8988T (cell line): Measurements from ENCODE around the gene TMEM254.

ENCODE experiments used
- DNase-seq: peaks from one replicate; pipeline ENCODE4 v3.0.0; 2011

TMEM254 gene

DNA sequence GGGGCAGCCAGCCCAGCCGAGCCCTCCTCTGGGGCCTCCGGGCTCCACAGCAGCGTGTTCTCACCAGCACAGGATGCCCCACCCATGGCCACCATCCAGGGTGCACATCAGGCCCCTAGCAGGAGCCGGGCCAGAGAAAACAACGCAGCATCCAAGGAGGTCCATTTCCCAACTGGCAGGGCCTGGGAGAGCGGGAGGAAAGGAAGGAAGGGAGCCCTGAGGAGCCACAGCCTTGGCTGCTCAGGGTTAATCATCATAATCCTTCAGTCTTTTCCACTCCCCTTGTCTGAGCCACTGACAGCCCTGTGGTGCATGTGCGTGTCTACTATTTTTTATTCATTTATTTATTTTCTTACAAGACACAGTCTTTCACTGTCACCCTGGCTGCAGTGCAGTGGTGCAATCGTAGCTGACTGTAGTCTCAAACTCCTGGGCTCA is 57.7 kb downstream of the TMEM254 start:
- no peak for DNase-seq

DNA sequence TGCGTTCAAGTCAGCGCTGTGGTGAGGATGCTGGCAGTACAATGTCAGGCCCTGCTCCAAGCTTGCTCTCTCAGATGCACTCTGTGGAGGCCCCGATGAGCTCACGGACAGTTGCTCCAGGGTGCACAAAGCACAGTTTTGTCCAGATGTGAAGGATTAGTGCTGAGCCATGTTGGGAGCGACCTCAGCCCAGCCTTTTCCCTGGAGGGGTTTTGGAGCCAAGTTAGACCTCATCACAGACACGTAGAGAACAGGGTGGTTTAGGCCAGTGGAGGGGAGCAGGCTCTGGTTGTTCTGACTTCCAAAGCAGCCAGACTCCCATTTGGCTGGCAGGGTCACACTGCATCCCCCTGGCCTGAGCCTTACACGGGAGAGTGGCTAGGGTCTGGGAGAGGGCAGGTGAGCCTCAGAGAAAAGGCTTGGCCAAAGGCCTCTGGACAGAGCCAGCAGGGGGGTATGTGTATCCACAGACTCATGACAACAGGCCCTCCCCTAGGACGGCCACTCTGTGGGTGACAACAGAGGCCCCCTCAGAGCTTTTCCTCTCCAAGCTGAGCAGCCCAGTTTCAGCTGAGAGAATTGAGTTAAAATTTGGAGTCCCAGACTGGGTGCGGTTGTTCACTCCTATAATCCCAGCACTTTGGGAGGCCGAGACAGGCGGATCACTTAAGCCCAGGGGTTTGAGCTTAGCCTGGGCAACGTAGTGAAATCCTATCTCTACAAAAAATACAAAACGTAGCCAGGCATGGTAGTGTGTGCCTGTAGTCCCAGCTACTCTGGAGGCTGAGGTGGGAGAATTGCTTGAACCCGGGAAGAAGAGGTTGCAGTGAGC is 58.8 kb downstream of the TMEM254 start:
- no peak for DNase-seq

DNA sequence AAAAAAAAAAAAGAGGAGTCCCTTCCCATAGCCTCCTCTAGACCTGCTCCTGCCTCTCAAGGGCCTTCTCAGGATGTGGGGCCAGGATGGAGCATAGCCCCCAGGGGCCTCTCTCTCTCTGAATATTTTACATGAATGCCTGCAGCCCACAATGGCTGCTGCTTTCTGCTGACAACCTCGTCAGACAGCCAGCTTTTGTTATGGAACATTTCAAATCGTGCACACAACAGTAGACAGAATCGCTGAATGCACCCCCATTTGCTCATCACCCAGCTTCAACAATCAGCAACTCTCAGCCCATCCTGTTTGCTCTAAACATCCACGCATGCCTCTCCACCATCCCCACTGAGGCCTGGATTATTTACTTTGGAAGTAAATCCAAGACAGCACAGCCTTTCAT is 59.5 kb downstream of the TMEM254 start:
- no peak for DNase-seq

DNA sequence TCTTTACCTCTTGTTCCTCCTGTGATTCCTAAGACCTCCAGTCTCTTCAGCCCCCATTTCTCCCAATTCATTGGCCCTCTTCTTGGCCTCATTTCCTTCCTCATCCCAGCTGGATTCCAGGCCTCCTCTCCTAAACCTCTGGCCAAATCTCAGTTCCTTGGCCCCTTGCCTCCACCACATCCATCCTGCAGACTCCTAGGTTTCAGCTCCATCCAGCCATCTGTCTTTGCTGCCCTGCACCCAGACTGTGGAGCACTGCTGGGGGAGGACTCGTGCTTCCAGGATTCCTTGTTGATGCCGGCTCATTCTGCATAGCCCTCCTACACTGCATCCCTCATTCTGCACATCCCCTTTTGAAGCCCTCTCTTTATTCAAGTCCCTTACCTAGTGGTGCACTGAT is 60.8 kb downstream of the TMEM254 start:
- no peak for DNase-seq

- DNase-seq, result no peak
Measured at GRCh38 chr10:80140251-80140650, 61.8 kb downstream of the TMEM254 start.

DNA sequence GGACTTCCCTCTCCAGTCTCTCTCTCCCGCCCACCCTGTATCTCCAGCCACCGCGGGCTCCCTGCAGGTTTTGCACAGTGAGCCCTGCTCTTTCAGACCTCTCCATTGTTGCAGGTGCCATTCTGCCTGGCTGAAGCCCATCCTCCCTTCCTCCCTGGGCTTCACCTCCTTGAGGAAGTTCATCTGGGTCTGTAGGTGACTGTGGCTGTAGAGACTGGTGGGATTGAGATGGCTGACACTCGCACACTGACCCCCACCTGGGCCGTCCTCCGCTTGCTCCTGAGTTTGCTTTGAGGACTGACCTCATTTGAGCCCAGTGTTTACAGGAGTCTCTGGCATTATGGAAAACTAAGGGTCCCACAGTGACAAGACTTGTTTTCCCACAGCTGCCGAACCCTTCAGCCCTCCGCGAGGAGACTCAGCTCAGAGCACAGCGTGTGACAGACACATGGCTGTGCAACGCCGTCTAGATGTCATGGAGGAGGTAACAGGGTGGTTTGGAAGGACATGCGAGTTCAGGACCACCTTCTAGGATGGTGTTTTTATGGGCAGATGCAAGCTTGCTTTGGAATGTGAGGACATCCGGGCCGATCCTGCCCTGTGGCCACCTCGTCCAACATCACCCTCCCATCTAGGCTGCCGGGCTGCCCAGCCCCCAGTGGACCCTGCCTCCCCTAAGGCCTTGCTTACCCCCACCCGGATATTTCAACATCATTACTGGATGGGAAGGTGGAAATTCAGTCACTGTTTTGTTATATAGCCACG is 63.4 kb downstream of the TMEM254 start:
- no peak for DNase-seq
